Sigmoid colon (tissue), 4 donors: ENCODE data around the gene PREP.

Source experiments
- EP300 ChIP-seq, 4 donors: sonication (generic); formaldehyde crosslinking; IDR thresholded peaks; one replicate each; pipeline ENCODE4 v1.6.1; 2017; ENCODE audit warnings: antibody characterized with exemption in 4 of 4
- POLR2A ChIP-seq, 2 donors: fragments of 450-650 bp; IDR thresholded peaks; one replicate each; pipeline ENCODE4 v1.6.1; 2016; ENCODE audit warnings: antibody characterized with exemption in 2 of 2, mild to moderate bottlenecking in 2 of 2, moderate library complexity in 2 of 2
- POLR2AphosphoS5 ChIP-seq, 4 donors: sonication (generic); formaldehyde crosslinking; IDR thresholded peaks; one replicate each; pipeline ENCODE4 v1.6.1; 2017; ENCODE audit warnings: antibody characterized with exemption in 4 of 4
- TF ChIP-seq, protein P1 (sequence below), 4 experiments: fragments of 450-650 bp in 3 of 4; fragments of 200-600 bp in 1 of 4; IDR thresholded peaks; one replicate each; pipeline ENCODE4 v1.5.1; 2016 to 2019; ENCODE audit warnings: antibody characterized with exemption in 4 of 4, mild to moderate bottlenecking in 3 of 4, moderate library complexity in 2 of 4

DNA sequence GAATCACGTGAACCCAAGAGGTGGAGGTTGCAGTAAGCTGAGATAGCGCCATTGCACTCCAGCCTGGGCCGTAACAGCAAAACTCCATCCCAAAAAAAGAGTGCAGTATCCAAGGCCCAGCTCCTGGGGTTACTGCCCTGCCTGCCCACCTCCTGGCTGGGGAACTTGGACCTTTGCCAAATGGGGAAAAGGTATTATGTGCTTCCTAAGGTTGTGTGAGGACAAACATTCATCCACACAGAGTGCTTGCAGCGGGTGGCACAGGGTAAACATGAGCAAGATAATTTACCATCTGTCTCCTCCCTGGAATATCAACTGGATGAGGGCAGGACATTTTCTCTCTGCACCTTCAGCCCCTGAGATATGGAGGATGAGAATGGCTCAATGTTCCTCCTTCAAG is 128.2 kb downstream of the PREP start:
- TF ChIP-seq, protein P1, sequence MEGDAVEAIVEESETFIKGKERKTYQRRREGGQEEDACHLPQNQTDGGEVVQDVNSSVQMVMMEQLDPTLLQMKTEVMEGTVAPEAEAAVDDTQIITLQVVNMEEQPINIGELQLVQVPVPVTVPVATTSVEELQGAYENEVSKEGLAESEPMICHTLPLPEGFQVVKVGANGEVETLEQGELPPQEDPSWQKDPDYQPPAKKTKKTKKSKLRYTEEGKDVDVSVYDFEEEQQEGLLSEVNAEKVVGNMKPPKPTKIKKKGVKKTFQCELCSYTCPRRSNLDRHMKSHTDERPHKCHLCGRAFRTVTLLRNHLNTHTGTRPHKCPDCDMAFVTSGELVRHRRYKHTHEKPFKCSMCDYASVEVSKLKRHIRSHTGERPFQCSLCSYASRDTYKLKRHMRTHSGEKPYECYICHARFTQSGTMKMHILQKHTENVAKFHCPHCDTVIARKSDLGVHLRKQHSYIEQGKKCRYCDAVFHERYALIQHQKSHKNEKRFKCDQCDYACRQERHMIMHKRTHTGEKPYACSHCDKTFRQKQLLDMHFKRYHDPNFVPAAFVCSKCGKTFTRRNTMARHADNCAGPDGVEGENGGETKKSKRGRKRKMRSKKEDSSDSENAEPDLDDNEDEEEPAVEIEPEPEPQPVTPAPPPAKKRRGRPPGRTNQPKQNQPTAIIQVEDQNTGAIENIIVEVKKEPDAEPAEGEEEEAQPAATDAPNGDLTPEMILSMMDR (IDR thresholded peaks at IDR 0.05), result no peak
- TF ChIP-seq POLR2AphosphoS5 (IDR thresholded peaks at IDR 0.05), result no peak
- no peak for TF ChIP-seq POLR2A (IDR thresholded peaks at IDR 0.05)
- no peak for TF ChIP-seq EP300 (IDR thresholded peaks at IDR 0.05)
